NB4 (cell line): ENCODE results near the gene TMED7.

Experiments
- DNase-seq: peaks from one replicate; pipeline ENCODE4 v3.0.0; 2010; ENCODE audit warnings: low read depth
- H3K4me3 ChIP-seq: one replicate; pipeline ENCODE4 v1.5.1; 2011; ENCODE audit warnings: mild to moderate bottlenecking, low read depth, low read length, moderate library complexity
- CTCF ChIP-seq: IDR thresholded peaks from one replicate; pipeline ENCODE4 v1.5.1; 2012; ENCODE audit warnings: low read depth, low read length
- MAX ChIP-seq: IDR thresholded peaks from 2 replicates; pipeline ENCODE4 v1.6.1; 2011; ENCODE audit warnings: low read depth, low read length
- MYC ChIP-seq: IDR thresholded peaks from 2 replicates; pipeline ENCODE4 v1.6.1; 2011; ENCODE audit warnings: low read depth, low read length
- POLR2A ChIP-seq: IDR thresholded peaks from 2 replicates; pipeline ENCODE4 v1.6.1; 2011; ENCODE audit warnings: mild to moderate bottlenecking; ENCODE audit not compliant: insufficient read length; ENCODE audit errors: extremely low read depth

TMED7 gene

DNA sequence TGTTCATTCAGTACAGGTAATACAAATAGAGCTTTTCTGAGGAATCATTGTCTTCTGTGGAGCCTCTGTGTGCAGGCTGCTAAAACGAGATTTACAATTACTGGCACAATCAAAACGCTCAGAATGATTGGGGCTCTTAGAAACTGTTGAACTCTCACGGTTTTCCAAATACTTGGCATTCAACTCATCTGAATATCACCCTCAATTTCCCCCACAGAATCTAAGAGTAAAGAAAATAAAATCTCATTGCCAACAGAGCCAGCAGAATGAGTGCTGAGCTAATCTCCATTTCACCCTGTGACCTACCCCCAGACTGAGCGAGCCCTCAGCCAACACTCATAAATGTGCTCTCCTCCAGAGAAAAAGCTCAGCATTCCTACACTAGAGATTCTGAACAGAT lies 35.3 kb upstream of the TMED7 start:
- no peak for TF ChIP-seq CTCF
- TF ChIP-seq POLR2A = no peak
- TF ChIP-seq MYC = no peak
- no peak for TF ChIP-seq MAX
- no peak for DNase-seq
- H3K4me3 ChIP-seq = no peak overlapping the region

GRCh38 chr5:115657881-115658233 lies 32.0 kb upstream of the TMED7 start:
- DNase-seq = no peak
- TF ChIP-seq POLR2A (no peak), MAX (no peak)
- no peak overlapping the region for H3K4me3 ChIP-seq

DNA sequence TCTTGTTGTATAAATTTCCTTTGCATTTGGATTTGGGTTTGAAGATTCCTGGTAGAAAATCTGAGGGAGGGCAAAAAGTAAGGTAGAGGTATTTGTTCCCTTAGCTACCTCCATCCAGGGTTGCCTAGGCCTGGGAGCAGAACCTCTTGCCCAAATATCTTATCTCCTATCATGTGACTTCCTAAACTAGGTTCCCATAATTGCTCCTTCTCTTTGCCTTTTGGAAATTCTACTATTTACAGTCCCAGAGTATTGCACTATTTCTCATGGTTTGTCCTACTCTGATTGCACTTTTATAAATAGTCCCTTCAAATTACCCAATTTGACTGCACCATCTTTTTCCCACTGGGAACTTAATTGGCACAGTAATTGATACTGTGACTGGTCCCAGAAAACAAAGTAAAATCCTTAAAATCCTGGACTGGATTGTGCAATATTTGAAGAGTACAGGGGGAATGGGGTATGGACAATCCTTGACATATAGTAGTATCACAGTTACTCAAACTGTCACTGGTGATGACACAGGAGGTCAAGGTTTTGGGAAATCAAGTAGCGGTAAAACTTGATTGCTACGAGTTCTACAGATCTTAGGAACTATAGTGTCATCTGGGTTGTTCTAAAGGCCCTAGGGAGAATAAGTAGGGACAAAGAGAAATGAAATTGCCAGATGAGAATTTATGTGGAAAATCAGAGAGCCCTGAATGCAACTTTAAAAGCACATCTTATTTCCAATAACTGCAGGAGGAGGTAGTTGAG lies 31.5 kb upstream of the TMED7 start:
- no peak for DNase-seq
- no peak for TF ChIP-seq POLR2A
- no peak for TF ChIP-seq MYC
- TF ChIP-seq CTCF = no peak
- TF ChIP-seq MAX = no peak
- no peak overlapping the region for H3K4me3 ChIP-seq

- H3K4me3 ChIP-seq = no peak overlapping the region
- TF ChIP-seq CTCF = no peak
- no peak for TF ChIP-seq POLR2A
- no peak for TF ChIP-seq MAX
- TF ChIP-seq MYC = no peak
- no peak for DNase-seq
Observed at GRCh38 chr5:115656404-115656803, 30.6 kb upstream of the TMED7 start.

- no peak for TF ChIP-seq CTCF
- no peak for TF ChIP-seq MAX
- TF ChIP-seq POLR2A = no peak
- TF ChIP-seq MYC = no peak
- H3K4me3 ChIP-seq = no peak overlapping the region
Observed at GRCh38 chr5:115655994-115656393, 30.2 kb upstream of the TMED7 start.

DNA sequence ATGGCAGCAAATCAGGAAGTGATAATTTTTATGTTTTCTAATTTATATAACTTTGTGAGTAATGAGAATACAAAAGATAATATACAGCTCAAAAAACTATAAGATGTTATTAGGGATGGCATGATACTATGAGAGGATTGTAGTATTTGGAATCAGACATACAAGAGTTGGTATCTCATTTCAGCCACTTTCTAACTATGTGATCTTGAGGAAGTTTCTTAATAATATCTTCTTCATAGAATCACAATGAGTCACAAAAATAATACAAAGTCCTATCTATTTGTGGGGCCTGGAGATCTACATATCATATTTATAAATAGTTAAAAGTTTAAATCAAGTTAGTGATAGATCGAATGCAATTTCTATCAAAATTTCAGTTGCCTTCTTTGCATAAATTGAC lies 23.7 kb upstream of the TMED7 start:
- DNase-seq = no peak
- TF ChIP-seq CTCF = no peak
- TF ChIP-seq MAX = no peak
- TF ChIP-seq MYC = no peak
- TF ChIP-seq POLR2A = no peak
- H3K4me3 ChIP-seq = no peak overlapping the region

More at GRCh38 chr5:115655994-115656393, 30.2 kb upstream of the TMED7 start:
- no peak for DNase-seq
